OCI-LY7 (cell line): ENCODE data around the gene THEM5.

Source experiments
- CTCF ChIP-seq: fragments of 200-600 bp; sonication (generic); conservative IDR thresholded peaks from 2 replicates; pipeline ENCODE4 v1.5.1; 2014; ENCODE audit warnings: mild to moderate bottlenecking, antibody characterized with exemption, low read length, moderate library complexity, mixed read lengths
- EZH2phosphoT487 ChIP-seq: fragments of 200-600 bp; sonication (generic); IDR thresholded peaks from 2 replicates; pipeline ENCODE4 v1.6.1; 2018; ENCODE audit warnings: low read depth, borderline replicate concordance, mild to moderate bottlenecking, mixed run types, antibody characterized with exemption, low read length, moderate library complexity, mixed read lengths

DNA sequence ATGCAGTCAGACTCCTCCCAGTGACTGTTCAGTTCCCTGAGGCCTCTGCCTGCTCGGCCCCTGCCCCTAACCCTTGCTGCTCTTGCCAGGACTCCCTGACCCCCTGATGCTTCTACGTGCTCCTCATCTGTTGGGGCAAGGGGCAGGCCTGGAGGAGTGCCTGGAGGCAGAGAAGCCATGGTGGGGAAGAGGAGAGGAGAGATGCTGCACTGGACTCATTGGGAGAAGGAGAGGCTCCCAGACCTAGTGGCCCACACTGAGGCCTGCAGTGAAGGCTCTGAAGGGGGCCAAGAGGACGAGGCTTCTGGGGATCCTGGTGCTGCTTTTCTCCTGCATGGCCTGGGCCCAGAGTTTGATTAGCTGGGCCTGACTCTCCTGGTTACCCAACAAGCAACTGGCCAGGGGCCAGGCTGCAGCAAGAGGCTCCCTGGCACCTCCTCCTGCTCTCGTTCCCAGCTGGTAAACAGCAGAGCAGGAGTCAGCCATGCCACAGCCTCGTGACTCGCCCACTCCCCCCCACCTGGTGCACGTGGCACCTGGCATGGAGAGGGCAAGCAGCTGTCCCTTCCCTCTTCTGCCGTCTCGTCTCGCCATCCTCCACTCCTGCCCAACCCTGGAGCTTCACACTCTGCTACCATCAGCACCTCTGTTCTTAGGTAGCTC is 21.1 kb downstream of the THEM5 start:
- TF ChIP-seq CTCF (no peak), EZH2phosphoT487 (no peak)
